A673 (cell line): Measurements from ENCODE around the gene KPNA4. TPM values are rescaled to one million over a fixed set of nuclear protein-coding genes. Genes with fewer than 3 reads are reported as not detected.
A peak's percentile ranks its signal among the peaks of the same experiment; 100 is the strongest.

Experiments used
- BruUV-seq: library from RNA; stranded (reverse); fragments of 400-500 nt; replicated peaks from 2 replicates; lab custom pipeline; 2021; lab: Mats Ljungman, UMichigan
- CTCF ChIA-PET: fragments of 300-600 bp; sonication (Branson Sonifier 250); formaldehyde crosslinking; loops from one replicate; lab custom pipeline; 2022; ENCODE audit warnings: antibody characterized with exemption; lab: Charles Lee
- POLR2A ChIA-PET: fragments of 300-600 bp; sonication (Branson Sonifier 250); formaldehyde crosslinking; loops from one replicate; lab custom pipeline; 2022; ENCODE audit warnings: antibody characterized with exemption; ENCODE audit not compliant: low non-redundant PET; lab: Charles Lee
- DNase-seq: peaks from one replicate; pipeline ENCODE4 v3.0.0-alpha.2; 2015; ENCODE audit warnings: low spot score
- H3K27ac ChIP-seq: fragments of 200-600 bp; sonication (generic); 2 replicates; pipeline ENCODE4 v1.5.1; 2016; ENCODE audit warnings: mixed run types, low read depth, mild to moderate bottlenecking, mixed read lengths, antibody characterized with exemption, low read length; ENCODE audit not compliant: poor library complexity, severe bottlenecking
- H3K27me3 ChIP-seq: fragments of 200-600 bp; sonication (generic); replicated peaks from 2 replicates; pipeline ENCODE4 v1.6.1; 2017; ENCODE audit warnings: mixed run types, low read depth, mild to moderate bottlenecking, mixed read lengths, antibody characterized with exemption, low read length; ENCODE audit not compliant: insufficient read depth, poor library complexity
- H3K36me3 ChIP-seq: fragments of 200-600 bp; sonication (generic); 2 replicates; pipeline ENCODE4 v1.6.1; 2016; ENCODE audit warnings: mixed run types, mild to moderate bottlenecking, mixed read lengths, antibody characterized with exemption, low read length; ENCODE audit not compliant: insufficient read depth, poor library complexity, severe bottlenecking
- H3K4me1 ChIP-seq: fragments of 200-600 bp; sonication (generic); 2 replicates; pipeline ENCODE4 v1.6.1; 2017; ENCODE audit warnings: mixed run types, mild to moderate bottlenecking, mixed read lengths, antibody characterized with exemption, low read length; ENCODE audit not compliant: insufficient read depth, poor library complexity, severe bottlenecking
- H3K4me3 ChIP-seq: fragments of 200-600 bp; sonication (generic); 2 replicates; pipeline ENCODE4 v1.5.1; 2016; ENCODE audit warnings: low read depth, mixed run types, mild to moderate bottlenecking, mixed read lengths, low read length; ENCODE audit not compliant: poor library complexity, severe bottlenecking
- H3K9me3 ChIP-seq: fragments of 200-600 bp; sonication (generic); 2 replicates; pipeline ENCODE4 v1.6.1; 2016; ENCODE audit warnings: mixed run types, low read depth, mild to moderate bottlenecking, mixed read lengths, antibody characterized with exemption, low read length; ENCODE audit not compliant: poor library complexity, severe bottlenecking
- EZH2 ChIP-seq: fragments of 200-600 bp; sonication (generic); IDR thresholded peaks from 2 replicates; pipeline ENCODE4 v1.6.1; 2017; ENCODE audit warnings: borderline replicate concordance, low read depth, mild to moderate bottlenecking, mixed read lengths, antibody characterized with exemption, low read length; ENCODE audit not compliant: poor library complexity, severe bottlenecking
- intact Hi-C: fragments of 100-400 bp; cut with micrococcal nuclease; formaldehyde crosslinking; loops from one replicate; pipeline ENCODE4 v1.10.0; 2022; ENCODE audit not compliant: unreplicated experiment
- total RNA-seq: library from RNA; stranded (reverse); gene quantifications from 2 replicates; pipeline ENCODE4 v1.2.3, GENCODE V29; 2021
- TF ChIP-seq, protein P1 (sequence below): fragments of 300-800, 200-600 bp; sonication (generic); conservative IDR thresholded peaks from 2 replicates; pipeline ENCODE4 v1.5.1; 2017; ENCODE audit warnings: low read depth, mild to moderate bottlenecking, antibody characterized with exemption, low read length, moderate library complexity, mixed read lengths

The KPNA4 gene
- total RNA-seq, 1 experiment from 2014 or later, result 88.5 TPM

DNA sequence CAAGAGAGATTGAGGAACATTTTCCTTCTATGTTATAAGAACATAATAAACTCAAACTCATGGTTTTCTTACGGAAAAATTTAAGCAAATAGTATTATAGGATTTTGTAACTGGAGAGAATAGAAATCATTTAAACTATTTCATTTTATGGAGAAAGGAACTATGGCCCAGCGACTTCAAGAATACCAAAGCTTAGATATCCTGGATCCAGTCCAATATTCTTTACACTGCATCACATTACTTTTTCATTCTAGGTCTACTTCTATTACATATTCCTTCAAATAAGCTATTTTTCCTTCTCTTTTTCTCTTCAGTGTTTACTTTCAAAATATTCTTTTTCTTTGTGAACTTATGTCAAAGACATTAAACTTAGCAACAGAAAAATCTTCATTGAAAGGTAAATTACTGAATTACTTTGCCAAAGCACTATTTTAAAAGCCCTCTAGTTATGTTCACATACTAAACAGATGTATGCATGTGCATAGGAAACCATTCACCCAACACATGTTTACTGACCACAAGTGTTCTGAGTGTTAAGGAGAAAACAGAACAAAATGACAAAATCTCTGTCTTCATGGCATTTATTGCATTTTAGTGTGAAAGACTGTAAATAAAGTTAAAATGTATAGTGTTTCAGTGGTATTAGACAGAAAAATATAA, 20.4 kb downstream of the KPNA4 start:
- ChIA-PET POLR2A (no interaction called here), CTCF (no interaction called here)
- no peak for TF ChIP-seq EZH2
- TF ChIP-seq, protein P1, sequence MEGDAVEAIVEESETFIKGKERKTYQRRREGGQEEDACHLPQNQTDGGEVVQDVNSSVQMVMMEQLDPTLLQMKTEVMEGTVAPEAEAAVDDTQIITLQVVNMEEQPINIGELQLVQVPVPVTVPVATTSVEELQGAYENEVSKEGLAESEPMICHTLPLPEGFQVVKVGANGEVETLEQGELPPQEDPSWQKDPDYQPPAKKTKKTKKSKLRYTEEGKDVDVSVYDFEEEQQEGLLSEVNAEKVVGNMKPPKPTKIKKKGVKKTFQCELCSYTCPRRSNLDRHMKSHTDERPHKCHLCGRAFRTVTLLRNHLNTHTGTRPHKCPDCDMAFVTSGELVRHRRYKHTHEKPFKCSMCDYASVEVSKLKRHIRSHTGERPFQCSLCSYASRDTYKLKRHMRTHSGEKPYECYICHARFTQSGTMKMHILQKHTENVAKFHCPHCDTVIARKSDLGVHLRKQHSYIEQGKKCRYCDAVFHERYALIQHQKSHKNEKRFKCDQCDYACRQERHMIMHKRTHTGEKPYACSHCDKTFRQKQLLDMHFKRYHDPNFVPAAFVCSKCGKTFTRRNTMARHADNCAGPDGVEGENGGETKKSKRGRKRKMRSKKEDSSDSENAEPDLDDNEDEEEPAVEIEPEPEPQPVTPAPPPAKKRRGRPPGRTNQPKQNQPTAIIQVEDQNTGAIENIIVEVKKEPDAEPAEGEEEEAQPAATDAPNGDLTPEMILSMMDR, result no peak

DNA sequence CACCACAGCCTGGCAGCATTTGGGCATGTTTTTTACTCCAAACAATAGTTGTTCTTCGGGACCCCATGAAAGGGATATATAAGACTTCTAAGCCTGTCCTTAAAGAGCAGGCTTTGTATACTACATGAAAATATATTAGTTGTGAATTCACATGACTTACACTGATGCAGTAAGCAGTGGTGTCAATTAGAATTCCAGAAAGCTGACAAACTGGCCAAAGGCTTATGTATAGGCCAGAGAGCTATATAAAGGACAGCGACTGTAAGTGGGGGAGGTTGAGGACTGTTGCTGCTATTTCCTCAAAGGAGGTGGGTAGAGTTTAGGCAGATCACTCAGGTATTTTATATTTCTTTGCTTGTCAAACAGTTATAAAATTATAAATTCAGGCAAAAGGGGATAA, 24.8 kb downstream of the KPNA4 start:
- Histone ChIP-seq H3K4me3 (no peak overlapping the region), H3K9me3 (no peaks in the 10 kb centered on the region), H3K27me3 (no peaks in the 10 kb centered on the region), H3K27ac (no peak overlapping the region), H3K4me1 (peaks cover 23% of the 10 kb centered on the region), H3K36me3 (no peaks in the 10 kb centered on the region)
- TF ChIP-seq, protein P1, result no peak
- TF ChIP-seq EZH2, result no peak
- POLR2A ChIA-PET, result no interaction called here
- no peak for DNase-seq
- no TSS peak for BruUV-seq
- intact Hi-C loops, result no loop called here
- CTCF ChIA-PET, result no interaction called here

More for the DNA sequence above, 20.4 kb downstream of the KPNA4 start:
- peak; percentile 33 for DNase-seq
- peaks cover 14% of the 10 kb centered on the region for H3K4me1 ChIP-seq
- no peaks in the 10 kb centered on the region for H3K27me3 ChIP-seq
- BruUV-seq, result no TSS peak
- intact Hi-C loops, result no loop called here
- H3K36me3 ChIP-seq, result peaks cover 7% of the 10 kb centered on the region
- H3K4me3 ChIP-seq, result no peak overlapping the region
- no peak overlapping the region for H3K27ac ChIP-seq
- peaks cover 11% of the 10 kb centered on the region for H3K9me3 ChIP-seq

DNA sequence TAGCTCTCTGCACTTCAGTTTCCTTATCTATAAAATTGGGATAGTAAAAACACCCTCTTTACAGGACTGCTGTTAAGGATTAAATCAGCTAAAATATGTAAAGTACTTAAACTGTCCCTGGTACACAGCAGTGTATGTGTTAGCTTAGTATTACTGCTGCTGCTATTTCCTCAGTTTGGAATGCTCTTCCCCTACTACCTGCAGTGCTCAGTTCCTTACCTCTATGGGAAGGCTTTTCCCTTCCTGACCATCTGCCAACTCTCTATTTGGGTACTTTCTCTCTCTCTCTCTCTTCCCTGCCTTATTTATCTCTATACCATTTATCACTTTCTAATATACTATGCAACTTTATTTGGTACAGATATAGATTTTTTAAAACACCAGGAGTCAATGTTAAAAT, 26.5 kb downstream of the KPNA4 start:
- DNase-seq, result no peak
- Histone ChIP-seq H3K27me3 (no peaks in the 10 kb centered on the region), H3K9me3 (no peaks in the 10 kb centered on the region), H3K4me1 (peaks cover 9% of the 10 kb centered on the region), H3K27ac (no peak overlapping the region), H3K36me3 (peaks cover 10% of the 10 kb centered on the region), H3K4me3 (no peak overlapping the region)
- intact Hi-C loops, result no loop called here
- CTCF ChIA-PET, result no interaction called here
- POLR2A ChIA-PET, result no interaction called here
- TF ChIP-seq, protein P1, result no peak
- no peak for TF ChIP-seq EZH2
- BruUV-seq, result no TSS peak
